ENCODE measurements around the gene SSUH2.

GRCh38 chr3:8584661-8585060 lies 59.9 kb downstream of the SSUH2 start:
- TF ChIP-seq, protein P1, sequence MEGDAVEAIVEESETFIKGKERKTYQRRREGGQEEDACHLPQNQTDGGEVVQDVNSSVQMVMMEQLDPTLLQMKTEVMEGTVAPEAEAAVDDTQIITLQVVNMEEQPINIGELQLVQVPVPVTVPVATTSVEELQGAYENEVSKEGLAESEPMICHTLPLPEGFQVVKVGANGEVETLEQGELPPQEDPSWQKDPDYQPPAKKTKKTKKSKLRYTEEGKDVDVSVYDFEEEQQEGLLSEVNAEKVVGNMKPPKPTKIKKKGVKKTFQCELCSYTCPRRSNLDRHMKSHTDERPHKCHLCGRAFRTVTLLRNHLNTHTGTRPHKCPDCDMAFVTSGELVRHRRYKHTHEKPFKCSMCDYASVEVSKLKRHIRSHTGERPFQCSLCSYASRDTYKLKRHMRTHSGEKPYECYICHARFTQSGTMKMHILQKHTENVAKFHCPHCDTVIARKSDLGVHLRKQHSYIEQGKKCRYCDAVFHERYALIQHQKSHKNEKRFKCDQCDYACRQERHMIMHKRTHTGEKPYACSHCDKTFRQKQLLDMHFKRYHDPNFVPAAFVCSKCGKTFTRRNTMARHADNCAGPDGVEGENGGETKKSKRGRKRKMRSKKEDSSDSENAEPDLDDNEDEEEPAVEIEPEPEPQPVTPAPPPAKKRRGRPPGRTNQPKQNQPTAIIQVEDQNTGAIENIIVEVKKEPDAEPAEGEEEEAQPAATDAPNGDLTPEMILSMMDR (IDR thresholded peaks at IDR 0.05), result no peak
- no peak for TF ChIP-seq ZFX (IDR thresholded peaks at IDR 0.05; ENCODE audit: borderline replicate concordance)

Data from 22Rv1 (cell line).